WTC11 (cell line): Measurements from ENCODE around the gene GOLPH3. TPM values are rescaled to one million over a fixed set of nuclear protein-coding genes. Genes with fewer than 3 reads are reported as not detected.

Source experiments
- ATAC-seq: fragments of 200-7000 bp; cut with Tn5 transposase; 2 replicates; pipeline ENCODE4 v1.10.0; 2021; ENCODE audit warnings: mild to moderate bottlenecking, moderate library complexity
- CTCF ChIA-PET: fragments of 300-600 bp; sonication (Branson Sonifier 250); formaldehyde crosslinking; loops from one replicate; lab custom pipeline; 2021; ENCODE audit warnings: antibody characterized with exemption; lab: Charles Lee
- POLR2A ChIA-PET: fragments of 350-600 bp; sonication (Branson Sonifier 250); formaldehyde crosslinking; loops from one replicate; lab custom pipeline; 2021; ENCODE audit warnings: antibody characterized with exemption; lab: Charles Lee
- DNase-seq: peaks from one replicate; pipeline ENCODE4 v3.0.0; 2021; ENCODE audit warnings: low spot score
- H3K27ac Mint-ChIP-seq: 2 replicates; pipeline ENCODE4 v1.8.0; 2021; ENCODE audit warnings: mixed read lengths
- H3K27me3 Mint-ChIP-seq: 2 replicates; pipeline ENCODE4 v1.8.0; 2021; ENCODE audit warnings: low read depth, mild to moderate bottlenecking, moderate library complexity, mixed read lengths
- H3K36me3 Mint-ChIP-seq: 2 replicates; pipeline ENCODE4 v1.8.0; 2021; ENCODE audit warnings: mixed read lengths
- H3K4me1 Mint-ChIP-seq: 2 replicates; pipeline ENCODE4 v1.8.0; 2022; ENCODE audit warnings: mixed read lengths
- H3K4me3 Mint-ChIP-seq: 2 replicates; pipeline ENCODE4 v1.8.0; 2021; ENCODE audit warnings: mild to moderate bottlenecking, moderate library complexity, mixed read lengths
- H3K9me3 Mint-ChIP-seq: 2 replicates; pipeline ENCODE4 v1.8.0; 2021; ENCODE audit warnings: mixed read lengths
- CTCF ChIP-seq: fragments of 200-600 bp; IDR thresholded peaks from 2 replicates; pipeline ENCODE4 v1.8.0; 2022; ENCODE audit warnings: antibody characterized with exemption
- ETV6 ChIP-seq: sonication (generic); formaldehyde crosslinking; IDR thresholded peaks from 2 replicates; pipeline ENCODE4 v1.8.1; 2022; ENCODE audit warnings: mild to moderate bottlenecking, missing genetic modification reagents
- total RNA-seq: library from RNA; stranded (reverse); gene quantifications from 3 replicates; pipeline ENCODE4 v1.2.3, GENCODE V29; 2021

GOLPH3 gene
- total RNA-seq, 1 experiment from 2014 or later: 101 TPM

DNA sequence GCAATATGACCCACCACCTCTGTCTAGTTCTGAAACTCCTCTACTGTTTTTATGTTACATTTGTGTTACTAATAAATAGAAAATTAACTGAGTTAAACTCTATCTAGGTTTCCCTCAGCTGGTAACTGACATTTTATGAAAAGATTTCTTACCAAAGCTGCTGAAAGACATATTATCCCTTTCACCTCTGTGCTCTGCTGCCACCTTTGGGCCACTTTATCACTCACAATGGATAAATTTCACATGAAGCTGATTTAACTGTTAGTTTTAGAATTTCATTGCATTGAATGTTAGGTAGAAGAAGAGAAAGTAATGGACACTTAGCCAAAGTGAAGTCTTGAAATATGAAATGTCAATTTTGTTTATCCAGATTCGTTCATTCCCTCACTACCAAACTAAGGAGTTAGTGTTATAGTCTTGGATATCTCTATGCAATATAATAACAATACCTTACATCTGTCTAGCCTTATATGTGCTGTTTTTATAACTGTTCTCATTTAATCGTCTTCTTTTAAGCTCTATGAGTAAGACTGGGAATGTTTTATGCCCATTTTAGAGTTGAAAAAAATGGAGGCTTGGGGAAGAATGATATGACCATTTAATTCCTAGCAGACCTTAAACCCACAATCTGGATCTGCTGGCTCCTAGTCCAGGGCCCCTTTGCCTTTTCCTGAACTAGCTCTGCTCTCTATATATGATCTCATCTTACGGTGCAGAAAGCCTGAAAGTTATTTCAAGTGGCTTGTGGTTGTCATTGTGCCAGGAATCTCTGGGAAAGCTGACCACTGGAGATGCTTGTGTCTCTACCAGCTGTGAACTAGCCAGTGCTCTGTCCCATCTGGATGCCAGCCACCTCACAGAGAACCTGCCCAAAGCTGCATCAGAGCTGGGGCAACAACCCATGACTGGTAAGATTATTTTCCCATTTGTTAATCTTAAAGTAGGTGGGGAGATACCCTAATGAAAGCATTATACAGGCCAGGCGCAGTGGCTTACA is 97.1 kb downstream of the GOLPH3 start:
- ATAC-seq: no peak; the same call in 1 of the 2 replicates
- CTCF ChIA-PET: interaction anchor here (0.5 to 2.5 kb wide), 52 partner anchors 8 to 491 kb away, joined by 3 to 64 read pairs (median 4); no protein-coding TSS in a partner anchor
- no peak overlapping the region for H3K27ac Mint-ChIP-seq

More for the DNA sequence above, 97.1 kb downstream of the GOLPH3 start:
- no peaks in the 10 kb centered on the region for H3K27me3 Mint-ChIP-seq
- H3K4me1 Mint-ChIP-seq: no peaks in the 10 kb centered on the region
- H3K9me3 Mint-ChIP-seq: peaks cover 7% of the 10 kb centered on the region; the same call in 1 of the 2 replicates
- POLR2A ChIA-PET: interaction anchor here (1.1 kb wide), 1 partner anchor 222 kb away, joined by 3 read pairs; no protein-coding TSS in a partner anchor
- TF ChIP-seq CTCF: peak; percentile 58
- TF ChIP-seq ETV6 (CRISPR knock-in tag): no peak
- TF ChIP-seq, all 79 proteins: peak for 1
- Mint-ChIP-seq H3K4me3 (no peak overlapping the region), H3K36me3 (peaks cover 7% of the 10 kb centered on the region)
- DNase-seq: peak; percentile 40

Other genes starting within 250 kb of the GOLPH3 start
- 34.9 to 42.7 TPM (median 37.2 TPM) in 3 replicates for gene MTMR12, start 138.6 kb upstream of the GOLPH3 start, total RNA-seq